ENCODE data around the gene CLN3.
"Not testable (repeated sequence)": the region's sequence is repeated elsewhere in the genome, so short reads cannot be mapped to it uniquely, and the experiment has no call there.

The CLN3 gene

DNA sequence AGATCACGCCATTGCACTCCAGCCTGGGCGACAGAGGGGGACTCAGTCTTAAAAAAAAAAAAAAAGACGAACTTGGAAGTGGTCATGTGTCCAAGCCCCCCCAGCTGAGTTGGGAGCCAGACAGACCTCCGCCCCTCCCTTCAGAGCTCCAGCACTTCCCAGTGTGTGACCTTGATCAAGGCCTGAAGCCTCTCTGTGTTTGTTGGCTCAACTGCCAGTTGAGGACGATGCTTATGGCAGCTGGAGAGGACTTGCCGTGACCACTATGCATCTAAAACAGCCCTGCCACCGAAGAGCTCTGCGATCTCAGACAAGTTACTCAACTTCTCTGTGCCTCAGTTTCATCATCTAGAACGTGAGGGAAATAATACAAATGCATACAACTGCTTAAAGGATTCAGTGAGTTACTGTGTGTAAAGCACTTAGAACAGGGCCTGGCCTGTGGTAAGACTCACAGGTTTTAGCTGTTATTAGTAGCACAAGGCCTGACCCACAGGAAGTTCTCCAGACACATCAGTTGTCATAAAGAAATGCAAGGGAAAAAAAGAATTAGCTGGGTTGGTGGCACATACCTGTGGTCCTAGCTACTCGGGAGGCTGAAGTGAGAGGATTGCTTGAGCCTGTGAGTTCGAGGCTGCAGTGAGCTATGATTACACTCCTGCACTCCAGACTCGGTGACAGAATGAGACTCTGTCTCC, 21.8 kb upstream of the CLN3 start:
- no peak for DNase-seq

DNA sequence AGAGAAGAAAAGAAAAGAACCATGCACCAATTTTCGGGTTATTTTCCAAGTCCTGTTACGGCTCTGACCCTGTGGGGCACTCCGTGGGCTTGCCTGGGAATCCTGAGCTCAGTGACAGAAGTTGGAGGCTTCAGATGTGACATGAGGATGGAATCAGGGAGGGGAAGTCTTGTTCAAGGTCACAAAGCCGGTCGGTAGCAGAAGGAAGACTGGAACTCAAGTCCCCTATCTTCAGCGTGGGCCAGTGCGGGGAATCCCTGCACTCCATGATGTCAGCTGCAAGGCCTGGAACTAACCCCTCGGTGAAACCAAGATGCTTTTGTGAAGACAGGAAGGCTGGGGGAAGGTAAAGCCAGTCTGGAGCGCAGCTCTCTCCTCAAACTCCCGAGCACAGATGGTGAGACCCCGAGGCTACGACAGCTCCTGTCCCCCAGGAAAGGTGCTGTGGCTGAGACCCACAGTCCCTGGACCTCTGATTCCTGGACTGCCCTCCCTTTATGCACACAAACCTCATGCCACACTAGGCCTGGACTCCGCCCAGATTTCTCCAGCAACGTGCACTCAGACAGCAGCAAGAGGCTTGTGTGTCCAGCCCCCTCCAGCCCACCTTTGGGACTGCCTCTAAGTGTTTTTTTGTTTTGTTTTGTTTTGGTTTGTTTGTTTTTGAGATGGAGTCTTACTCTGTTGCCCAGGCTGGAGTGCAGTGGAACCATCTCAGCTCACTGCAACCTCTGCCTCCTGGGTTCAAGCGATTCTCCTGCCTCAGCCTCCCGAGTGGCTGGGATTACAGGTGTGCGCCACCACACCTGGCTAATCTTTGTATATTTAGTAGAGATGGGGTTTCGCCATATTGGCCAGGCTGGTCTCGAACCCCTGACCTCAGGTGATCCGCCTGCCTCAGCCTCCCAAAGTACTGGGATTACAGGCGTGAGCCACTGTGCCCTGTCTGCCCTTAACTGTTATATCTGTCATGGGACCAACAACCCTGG, 20.2 kb upstream of the CLN3 start:
- no peak for DNase-seq

DNA sequence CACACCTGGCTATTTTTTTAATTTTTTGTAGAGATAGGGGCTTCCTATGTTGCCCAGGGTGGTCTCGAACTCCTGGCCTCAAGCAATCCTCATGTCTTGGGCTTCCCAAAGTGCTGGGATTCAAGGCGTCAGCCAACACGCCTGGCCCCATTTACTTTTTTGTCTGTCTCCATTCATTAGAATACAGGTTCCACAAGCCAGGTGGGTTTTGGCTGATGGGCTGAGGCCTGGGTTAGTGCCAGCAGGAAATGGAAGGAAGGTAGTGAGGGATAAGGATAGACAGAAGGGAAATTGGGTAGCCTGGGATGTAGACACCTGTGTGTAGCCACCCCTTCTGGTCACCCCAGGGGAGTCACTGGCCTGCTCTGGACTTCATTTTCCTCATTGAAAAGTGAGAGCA, 19.2 kb upstream of the CLN3 start:
- DNase-seq, result no peak

DNA sequence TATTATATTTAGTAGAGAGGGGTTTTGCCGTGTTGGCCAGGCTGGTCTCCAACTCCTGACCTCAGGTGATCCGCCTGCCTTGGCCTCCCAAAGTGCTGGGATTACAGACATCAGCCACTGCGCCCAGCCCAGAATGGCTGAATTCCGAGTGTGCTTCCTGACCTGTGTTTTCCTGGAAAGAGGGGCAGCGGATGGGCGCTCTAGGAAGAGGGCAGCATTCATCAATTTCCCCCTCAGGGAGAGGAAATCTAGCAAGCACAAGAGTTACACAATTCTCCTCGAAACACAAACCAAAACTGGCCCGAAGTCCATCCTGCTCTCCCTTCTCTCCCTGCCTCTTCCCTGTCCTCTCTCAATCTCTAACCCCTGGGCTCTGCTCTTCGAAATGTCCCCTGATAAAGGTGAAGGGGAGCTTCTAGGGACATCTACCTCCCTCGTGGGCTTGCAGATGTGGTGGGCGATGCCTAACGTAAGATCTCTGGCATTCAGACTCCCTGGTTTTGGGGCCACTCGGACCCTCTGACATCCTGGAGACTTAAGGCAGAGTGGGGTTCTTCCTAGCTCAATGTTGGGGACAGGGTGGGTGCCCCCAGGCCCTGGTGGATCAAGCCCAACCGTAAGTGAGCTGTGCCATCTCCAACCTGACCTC, 13.7 kb upstream of the CLN3 start:
- no peak for DNase-seq

DNA sequence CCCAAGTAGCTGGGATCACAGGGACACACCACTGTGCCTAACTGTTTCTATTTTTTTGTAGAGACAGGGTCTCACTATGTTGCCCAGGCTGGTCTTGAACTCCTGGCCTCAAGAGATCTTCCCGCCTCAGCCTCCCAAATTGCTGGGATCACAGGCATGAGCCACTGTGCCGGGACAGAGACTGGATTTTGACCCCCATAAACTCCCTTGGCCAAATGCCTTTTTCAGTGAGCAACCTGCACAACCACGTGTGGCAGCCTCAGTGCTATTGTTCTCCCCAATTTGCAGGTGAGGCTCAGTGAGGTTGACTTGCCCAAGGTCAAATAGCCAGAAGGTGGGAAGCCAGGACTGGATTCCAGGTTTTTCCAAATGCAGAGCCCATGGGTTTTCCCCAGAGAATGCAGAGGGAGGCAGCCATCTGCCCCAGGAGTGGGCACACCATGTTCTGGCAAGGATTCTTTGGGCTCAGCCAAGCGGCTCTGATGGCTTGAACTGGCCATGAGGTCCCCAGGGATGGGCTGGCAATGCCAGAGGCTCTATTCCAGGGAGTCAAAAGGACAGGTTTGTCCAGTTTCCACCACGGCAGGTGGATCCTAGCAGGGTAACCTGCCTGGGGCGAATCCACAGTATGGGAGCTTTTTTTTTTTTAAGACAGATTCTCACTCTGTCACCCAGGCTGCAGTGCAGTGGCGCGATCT, 13.0 kb upstream of the CLN3 start:
- no peak for DNase-seq

DNA sequence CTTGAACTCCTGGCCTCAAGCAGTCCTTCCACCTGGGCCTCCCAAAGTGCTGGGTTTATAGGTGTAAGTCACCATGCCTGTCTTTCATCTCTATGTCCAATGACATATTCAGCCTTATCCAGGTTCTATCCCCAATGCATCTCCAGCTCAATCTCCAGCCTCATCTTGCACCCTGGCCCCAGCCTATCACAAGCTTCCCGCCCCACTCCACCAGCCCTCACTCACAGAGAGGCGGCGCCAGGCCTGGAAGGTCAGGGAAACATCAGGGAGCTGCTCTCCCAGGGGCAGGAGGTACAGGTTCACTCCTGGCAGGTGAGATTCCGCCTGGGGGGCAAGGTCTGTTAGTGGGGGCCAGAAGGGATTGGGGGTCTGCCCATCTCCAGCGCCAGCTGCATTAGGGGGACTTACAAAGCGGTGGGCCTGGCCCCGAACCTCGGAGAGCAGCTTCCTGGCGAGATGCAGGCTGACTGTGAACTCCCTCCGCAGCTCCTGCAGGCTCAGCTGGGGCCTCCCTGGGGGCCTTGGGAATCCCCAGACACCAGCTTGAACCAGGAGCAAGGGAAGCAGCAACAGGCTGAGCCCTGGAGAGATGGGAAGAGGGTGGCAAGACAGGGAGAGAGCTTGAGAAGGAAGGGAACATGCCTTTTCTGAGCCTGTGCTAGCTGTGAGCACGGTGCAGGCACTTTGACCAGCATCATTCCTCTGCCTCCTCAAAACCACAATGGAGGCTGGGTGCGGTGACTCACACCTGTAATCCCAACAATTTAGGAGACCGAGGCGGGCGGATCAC, 11.8 kb upstream of the CLN3 start:
- DNase-seq, result no peak

DNA sequence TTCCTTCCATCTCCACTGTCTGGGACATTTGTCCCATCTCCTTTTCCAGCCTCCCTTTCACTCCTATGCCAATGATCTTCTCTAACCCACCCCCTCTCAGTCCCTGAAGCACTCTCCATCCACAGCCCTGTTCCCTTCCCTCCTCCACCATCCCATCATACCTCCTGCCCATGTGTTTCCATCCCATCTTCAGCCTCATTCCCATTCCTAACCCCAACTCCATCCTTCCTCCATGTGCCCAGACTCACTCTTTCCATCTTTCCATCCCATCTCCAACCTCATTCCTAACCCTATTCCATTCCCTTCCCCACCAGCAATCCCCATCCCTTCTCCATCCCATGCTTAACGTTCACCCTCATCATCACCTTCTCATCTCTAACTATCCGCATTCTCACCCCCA, 10.4 kb upstream of the CLN3 start:
- DNase-seq, result no peak

DNA sequence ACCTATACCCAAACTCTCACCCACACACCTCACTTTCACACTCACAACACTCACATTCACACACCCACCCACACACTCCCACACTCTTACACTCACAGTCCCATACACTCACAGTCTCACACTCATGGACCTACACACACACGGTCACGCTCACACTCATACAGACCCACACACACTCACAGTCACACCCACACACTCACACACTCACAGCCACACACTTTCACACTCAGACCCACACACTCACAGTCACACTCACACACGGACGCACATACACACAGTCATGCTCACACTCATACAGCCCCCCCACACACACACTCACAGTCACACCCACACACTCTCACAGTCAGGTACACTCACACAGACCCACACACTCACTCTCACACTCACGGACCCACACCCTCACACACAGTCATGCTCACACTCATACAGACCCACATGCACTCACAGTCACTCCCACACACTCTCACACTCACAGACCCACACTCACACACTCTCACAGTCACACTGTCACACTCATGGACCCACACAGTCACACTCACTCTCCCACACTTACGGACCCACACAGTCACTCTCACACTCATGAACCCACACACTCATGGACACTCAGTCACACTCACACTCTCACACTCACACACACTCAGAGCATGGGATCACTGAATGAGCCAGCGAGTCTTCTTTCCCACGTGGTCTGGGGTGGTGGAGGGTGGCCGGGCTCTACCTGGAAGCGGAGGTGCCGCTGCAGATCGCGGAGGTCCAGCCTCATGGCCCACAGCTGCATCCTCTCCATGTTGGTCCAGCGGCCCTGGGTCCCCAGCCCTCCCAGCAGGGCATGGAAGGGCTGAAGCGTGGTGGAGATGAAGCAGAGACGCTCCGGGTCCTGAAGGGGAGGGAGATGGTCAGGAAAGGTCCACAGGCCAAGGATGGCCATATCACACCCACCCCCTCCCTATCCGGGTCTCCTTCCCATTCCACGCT, 9.7 kb upstream of the CLN3 start:
- DNase-seq, result no peak

DNA sequence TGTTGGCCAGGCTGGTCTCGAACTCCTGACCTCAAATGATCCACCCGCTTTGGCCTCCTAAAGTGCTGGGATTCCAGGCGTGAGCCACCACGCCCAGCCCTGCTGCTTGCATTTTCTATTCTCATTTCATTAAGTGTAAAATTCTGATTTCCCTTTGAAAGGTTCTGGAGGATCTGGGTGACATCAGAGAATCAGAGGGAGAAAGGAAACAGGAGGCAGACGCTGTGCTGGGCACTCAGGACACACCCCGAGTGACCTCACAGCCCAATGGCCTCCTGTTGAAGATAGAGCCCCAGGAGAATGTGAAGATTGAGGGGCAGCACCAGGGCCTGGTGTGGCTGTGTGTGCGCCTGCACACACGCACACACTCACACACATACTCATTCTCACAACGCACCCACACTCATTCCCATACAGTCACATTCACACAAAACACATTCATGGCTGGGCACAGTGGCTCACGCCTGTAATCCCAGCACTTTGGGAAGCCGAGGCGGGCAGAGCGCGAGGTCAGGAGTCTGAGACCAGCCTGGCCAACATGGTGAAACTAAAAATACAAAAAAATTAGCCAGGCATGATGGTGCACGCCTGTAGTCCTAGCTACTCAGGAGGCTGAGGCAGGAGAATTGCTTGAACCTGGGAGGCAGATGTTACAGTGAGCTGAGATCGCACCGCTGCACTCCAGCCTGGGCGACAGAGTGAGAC, 8.8 kb upstream of the CLN3 start:
- DNase-seq, result not testable (repeated sequence)

DNA sequence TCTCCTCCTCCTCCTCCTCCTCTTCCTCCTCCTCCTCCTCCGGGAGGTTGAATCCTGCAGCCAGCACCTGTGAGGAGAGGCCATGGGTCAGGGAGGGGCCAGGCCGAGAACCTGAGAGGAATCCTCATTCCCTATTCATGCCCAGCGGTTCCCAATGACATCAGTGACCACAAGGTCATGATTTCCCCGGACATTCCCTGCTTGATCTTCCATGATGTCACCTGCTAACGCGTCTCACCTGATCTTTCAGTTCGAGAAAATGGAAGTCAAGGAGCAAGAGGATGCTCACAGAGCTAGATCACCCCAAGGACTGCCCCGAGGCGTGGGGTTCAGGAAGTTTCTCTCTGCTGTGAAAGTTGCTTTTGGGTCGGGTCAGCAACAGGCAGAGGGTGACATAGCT, 8.0 kb upstream of the CLN3 start:
- DNase-seq, result no peak

DNA sequence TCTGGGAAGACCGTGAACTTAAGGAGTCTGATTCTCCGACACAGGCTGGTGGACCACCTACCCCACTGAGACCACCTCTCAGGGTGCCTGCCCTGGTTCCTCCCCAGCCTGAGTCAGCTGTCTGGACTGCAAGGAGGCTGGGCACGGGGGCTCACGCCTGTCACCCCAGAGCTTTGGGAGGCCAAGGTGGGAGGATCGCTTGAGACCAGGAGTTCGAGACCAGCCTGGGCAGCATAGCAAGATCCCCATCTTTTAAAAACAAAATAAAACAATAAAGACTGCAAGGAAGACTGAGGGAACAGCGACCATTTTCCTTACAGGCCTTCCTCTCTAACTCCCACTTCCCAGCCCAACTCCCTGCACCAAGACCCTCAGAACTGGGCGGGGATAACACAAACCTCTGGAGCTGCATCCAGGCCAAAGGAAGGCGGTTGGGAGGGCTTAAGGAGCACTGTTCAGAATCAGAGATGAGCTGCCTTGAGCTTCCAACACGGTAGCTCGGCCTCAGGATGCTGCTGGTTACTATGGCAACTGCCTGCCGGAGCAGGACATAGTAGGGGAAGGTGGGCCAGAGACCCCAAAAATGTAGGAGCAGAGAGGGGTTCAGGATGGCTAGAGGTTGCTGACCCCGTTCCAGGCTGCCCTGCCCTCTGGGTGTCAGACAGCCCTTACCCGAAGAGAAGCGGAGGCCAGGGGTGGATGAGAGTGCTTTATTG, 7.0 kb upstream of the CLN3 start:
- no peak for DNase-seq

DNA sequence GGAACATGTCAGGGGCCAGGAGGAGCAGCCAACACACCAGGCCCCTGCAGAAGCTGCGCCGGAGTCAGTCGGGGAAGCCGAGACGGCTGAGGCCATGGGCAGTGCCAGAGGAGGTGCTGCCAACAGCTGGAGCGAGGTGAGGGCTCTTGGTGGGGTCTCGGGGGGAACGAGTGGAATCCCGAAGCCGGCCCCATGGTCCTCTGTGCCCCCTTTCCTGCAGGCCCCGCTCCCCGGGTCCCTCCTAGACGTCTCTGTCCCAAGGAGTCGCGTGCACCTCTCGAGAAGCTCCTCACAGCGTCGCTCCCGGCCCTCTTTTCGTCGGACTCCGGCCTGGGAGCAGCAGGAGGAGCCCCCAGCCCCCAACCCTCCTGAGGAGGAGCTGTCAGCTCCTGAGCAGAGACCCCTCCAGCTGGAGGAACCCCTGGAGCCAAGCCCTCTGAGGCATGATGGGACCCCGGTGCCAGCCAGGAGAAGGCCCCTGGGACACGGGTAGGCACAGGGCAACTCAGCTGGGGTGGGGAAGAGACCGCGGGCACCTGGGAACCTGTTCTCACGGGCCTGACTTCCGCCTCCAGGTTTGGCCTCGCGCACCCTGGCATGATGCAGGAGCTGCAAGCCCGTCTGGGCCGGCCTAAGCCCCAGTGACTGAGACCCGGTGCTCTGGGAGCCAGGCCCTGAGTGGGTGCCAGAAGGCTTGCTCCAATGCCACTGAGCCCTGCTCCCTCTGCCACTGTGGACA, 6.2 kb upstream of the CLN3 start:
- DNase-seq, result no peak

DNA sequence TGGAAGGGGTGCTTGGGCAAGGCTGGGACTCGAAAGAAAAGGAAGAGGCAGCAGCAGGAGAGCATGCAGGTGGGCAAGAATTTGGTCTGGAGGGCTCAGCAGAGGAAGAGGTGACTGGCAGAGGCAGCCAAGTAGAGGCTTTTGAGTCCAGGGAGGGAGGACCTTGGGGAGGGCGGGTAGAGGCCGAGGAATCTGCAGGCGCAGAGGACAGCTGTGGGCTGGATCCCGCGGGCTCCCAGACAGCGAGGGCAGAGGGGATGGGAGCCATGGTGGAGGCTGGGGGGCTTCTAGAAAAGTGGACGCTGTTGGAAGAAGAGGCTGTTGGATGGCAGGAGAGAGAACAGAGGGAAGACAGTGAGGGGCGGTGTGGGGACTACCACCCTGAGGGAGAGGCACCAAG, 5.5 kb upstream of the CLN3 start:
- DNase-seq, result no peak

DNA sequence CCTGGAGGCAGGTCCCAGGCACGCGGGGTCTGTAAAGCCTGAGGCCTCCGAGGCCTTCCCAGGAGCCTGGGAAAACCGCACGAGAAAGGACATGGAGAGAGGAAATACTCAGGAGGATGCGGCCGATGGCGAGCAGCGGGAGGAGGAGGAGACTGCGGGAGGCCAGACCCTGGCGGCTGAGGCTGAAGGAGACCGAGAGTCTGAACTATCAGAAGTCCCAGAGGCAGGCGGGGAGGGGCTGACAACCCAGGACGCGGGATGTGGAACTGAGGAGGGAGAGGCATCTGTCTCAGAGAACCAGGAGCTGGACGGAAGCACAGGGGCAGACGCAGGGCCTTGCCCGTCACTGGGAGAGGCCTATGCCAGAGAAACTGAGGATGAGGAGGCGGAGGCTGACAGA, 5.0 kb upstream of the CLN3 start:
- DNase-seq, result no peak

DNA sequence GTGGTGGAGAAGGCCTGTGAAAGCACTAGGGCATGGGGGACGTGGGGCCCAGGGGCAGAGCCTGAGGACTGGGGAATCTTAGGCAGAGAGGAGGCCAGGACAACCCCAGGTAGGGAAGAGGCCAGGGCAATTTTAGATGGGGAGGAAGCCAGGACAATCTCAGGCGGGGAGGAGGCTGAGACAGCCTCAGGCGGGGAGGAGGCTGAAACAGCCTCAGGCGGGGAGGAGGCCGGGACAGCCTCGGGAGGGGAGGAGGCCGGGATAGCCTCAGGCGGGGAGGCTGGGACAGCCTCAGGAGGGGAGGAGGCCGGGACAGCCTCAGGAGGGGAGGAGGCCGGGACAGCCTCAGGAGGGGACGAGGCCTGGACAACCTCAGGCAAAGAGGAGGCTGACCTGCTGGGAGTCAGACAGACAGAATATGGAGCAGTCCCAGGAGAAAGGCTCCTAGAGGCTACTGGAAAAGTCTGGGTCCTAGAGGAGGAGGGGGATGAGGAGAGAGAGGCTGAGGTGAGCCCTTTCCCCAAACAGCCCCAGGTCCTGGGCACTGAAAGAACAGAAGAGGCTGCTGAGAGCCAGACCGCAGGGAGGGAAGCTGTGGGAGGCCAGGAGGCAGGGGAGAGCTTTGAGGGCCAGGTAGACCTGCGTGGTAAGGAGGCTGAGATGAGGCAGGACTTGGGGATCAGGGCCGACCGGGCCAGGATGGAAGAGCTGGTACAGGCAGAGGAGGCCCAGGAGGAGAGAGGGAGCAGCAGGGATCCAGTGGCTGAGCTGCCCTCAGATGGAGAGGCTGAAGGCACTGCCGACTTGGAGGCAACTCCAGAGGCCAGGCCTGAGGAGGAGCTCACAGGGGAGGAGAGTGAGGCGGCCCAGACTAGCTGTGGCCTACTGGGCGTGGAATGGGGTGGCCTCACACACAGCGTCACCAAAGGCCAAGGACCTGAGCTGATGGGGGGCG, 4.2 kb upstream of the CLN3 start:
- no peak for DNase-seq

DNA sequence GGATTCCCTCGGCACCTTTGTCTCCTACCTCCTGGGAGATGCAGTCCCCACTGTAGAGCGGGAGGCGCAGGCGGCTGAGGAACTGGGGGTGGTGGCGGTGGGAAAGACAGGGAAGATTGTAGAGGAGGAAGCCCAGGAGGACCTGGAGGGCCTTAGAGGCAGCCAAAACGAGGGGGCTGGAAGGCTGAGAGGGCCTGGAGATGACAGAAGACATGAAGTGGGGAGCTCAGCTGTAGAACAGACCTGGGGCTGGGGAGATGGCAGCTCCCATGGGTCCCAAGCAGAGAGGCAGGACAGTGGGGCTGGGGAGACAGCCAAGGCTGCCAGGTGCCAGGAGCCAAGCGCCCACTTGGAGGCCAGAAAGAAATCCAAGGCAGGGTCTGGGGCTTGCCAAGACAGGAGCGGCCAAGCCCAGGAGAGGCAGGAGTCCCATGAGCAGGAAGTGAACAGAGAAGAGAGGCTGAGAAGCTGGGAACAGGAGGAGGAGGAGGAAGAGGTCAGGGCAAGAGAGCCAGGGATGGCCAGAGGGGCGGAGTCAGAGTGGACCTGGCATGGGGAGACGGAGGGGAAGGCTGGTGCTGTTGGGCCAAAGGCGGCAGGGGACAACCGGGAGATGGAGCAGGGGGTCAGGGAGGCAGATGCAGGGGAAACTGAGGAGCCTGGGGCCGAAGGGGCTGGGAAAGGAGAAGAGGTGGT, 3.4 kb upstream of the CLN3 start:
- DNase-seq, result no peak

Measured in activated CD4-positive, CD25-positive, alpha-beta regulatory T cell treated with anti-CD3 and anti-CD28 coated beads, Interleukin-2, amount 50 U/mL, for 72 hours (primary cell).